ENCODE measurements around the gene ULBP2.
A peak's percentile ranks its signal among the peaks of the same experiment; 100 is the strongest.
"Not testable (repeated sequence)": the region's sequence is repeated elsewhere in the genome, so short reads cannot be mapped to it uniquely, and the experiment has no call there.

Gene ULBP2

GRCh38 chr6:149941583-149942460 lies at the start of gene ULBP2:
TSS of gene ULBP2 (plus strand) at chr6:149942014. CDS start at chr6:149942073, 59 bp downstream.
- peak; percentile 90 for DNase-seq

- no peak for DNase-seq
These were observed 46.7 kb upstream of the ULBP2 start for GRCh38 chr6:149895048-149895590.

- DNase-seq: peak; percentile 41
These were observed 46.0 kb upstream of the ULBP2 start for GRCh38 chr6:149895833-149896271.

GRCh38 chr6:149896491-149896890 lies 45.3 kb upstream of the ULBP2 start:
- DNase-seq: peak; percentile 18

- no peak for DNase-seq
These were observed 44.7 kb upstream of the ULBP2 start for GRCh38 chr6:149897015-149897697.

GRCh38 chr6:149897855-149898744 lies 43.7 kb upstream of the ULBP2 start, which contains the start of gene RAET1E:
TSS of gene RAET1E (minus strand) at chr6:149898113. CDS start at chr6:149890901, 7,212 bp downstream.
- DNase-seq: peak; percentile 13

- peak; percentile 9 for DNase-seq
These were observed 42.8 kb upstream of the ULBP2 start for GRCh38 chr6:149898966-149899365.

GRCh38 chr6:149899486-149899885 lies 42.3 kb upstream of the ULBP2 start:
- DNase-seq: no peak

- peak; percentile 10 for DNase-seq
These were observed 41.7 kb upstream of the ULBP2 start for GRCh38 chr6:149899926-149900619.

GRCh38 chr6:149900620-149901443 lies 41.0 kb upstream of the ULBP2 start:
- DNase-seq: peak; percentile 9

GRCh38 chr6:149901444-149902140 lies 40.2 kb upstream of the ULBP2 start:
- peak; percentile 12 for DNase-seq

- peak; percentile 14 for DNase-seq
These were observed 37.7 kb upstream of the ULBP2 start for GRCh38 chr6:149903938-149904611.

- peak; percentile 8 for DNase-seq
These were observed 37.0 kb upstream of the ULBP2 start for GRCh38 chr6:149904661-149905370.

GRCh38 chr6:149905371-149905910 lies 36.4 kb upstream of the ULBP2 start:
- peak; percentile 3 for DNase-seq

GRCh38 chr6:149905911-149906371 lies 35.9 kb upstream of the ULBP2 start:
- DNase-seq: peak; percentile 16

GRCh38 chr6:149906405-149906804 lies 35.4 kb upstream of the ULBP2 start:
- peak; percentile 5 for DNase-seq

GRCh38 chr6:149907317-149907716 lies 34.5 kb upstream of the ULBP2 start:
- no peak for DNase-seq

- DNase-seq: not testable (repeated sequence)
These were observed 33.3 kb upstream of the ULBP2 start for GRCh38 chr6:149908480-149908879.
